Stimulated activated CD8-positive, alpha-beta memory T cell treated with anti-CD3 and anti-CD28 coated beads, Interleukin-12 subunit alpha, Interleukin-12 subunit beta, amount 100 ng/mL, for 24 hours (primary cell): ENCODE measurements around the gene CTTNBP2NL.

Experiments used
- DNase-seq: peaks from one replicate; pipeline ENCODE4 v3.0.0-alpha.2; 2020; ENCODE audit errors: extremely low read depth

Gene CTTNBP2NL

GRCh38 chr1:112506306-112506705 lies 110.3 kb downstream of the CTTNBP2NL start:
- DNase-seq = no peak

- no peak for DNase-seq
Observed at GRCh38 chr1:112506731-112507130, 110.7 kb downstream of the CTTNBP2NL start.

GRCh38 chr1:112507336-112507735 lies 111.3 kb downstream of the CTTNBP2NL start:
- no peak for DNase-seq

- no peak for DNase-seq
Observed at GRCh38 chr1:112507921-112508277, 111.9 kb downstream of the CTTNBP2NL start.

GRCh38 chr1:112508278-112509004 lies 112.4 kb downstream of the CTTNBP2NL start, which contains the start of gene WNT2B:
Gene WNT2B (plus strand): TSS chr1:112508965. CDS start chr1:112509263, 298 bp downstream.
- no peak for DNase-seq

GRCh38 chr1:112509005-112509659 lies 113.1 kb downstream of the CTTNBP2NL start:
- DNase-seq = no peak

GRCh38 chr1:112509660-112510178 lies 113.7 kb downstream of the CTTNBP2NL start:
- DNase-seq = no peak

GRCh38 chr1:112510340-112510739 lies 114.3 kb downstream of the CTTNBP2NL start:
- no peak for DNase-seq
